SK-N-DZ (cell line): ENCODE measurements around the gene FOXD2.

Experiments used
- DNase-seq: peaks from one replicate; pipeline ENCODE4 v3.0.0-alpha.2; 2015; ENCODE audit warnings: low spot score

The FOXD2 gene

GRCh38 chr1:47417170-47418044 lies 20.4 kb upstream of the FOXD2 start:
- no peak for DNase-seq

- no peak for DNase-seq
Measured at GRCh38 chr1:47418122-47418521, 19.7 kb upstream of the FOXD2 start.

GRCh38 chr1:47418681-47419325 lies 19.0 kb upstream of the FOXD2 start:
- no peak for DNase-seq

- no peak for DNase-seq
Measured at GRCh38 chr1:47420547-47420946, 17.3 kb upstream of the FOXD2 start.

- no peak for DNase-seq
Measured at GRCh38 chr1:47423872-47424271, 14.0 kb upstream of the FOXD2 start.

GRCh38 chr1:47424336-47424982 lies 13.4 kb upstream of the FOXD2 start:
- peak; percentile 38 for DNase-seq

GRCh38 chr1:47431534-47431933 lies 6.3 kb upstream of the FOXD2 start:
- DNase-seq, result no peak

GRCh38 chr1:47432071-47433036 lies 5.5 kb upstream of the FOXD2 start:
- DNase-seq, result peak; percentile 61

GRCh38 chr1:47433037-47433421 lies 4.8 kb upstream of the FOXD2 start:
- no peak for DNase-seq

GRCh38 chr1:47433477-47434050 lies 4.3 kb upstream of the FOXD2 start:
- no peak for DNase-seq

- DNase-seq, result peak; percentile 33
Measured at GRCh38 chr1:47434051-47434842, 3.6 kb upstream of the FOXD2 start.

- DNase-seq, result no peak
Measured at GRCh38 chr1:47435506-47436303, 2.1 kb upstream of the FOXD2 start.

- DNase-seq, result peak; percentile 52
Measured at GRCh38 chr1:47436304-47436978, 1.4 kb upstream of the FOXD2 start.

GRCh38 chr1:47436979-47437446 lies 831 bp upstream of the FOXD2 start:
- DNase-seq, result no peak

- DNase-seq, result no peak
Measured at GRCh38 chr1:47438165-47439016, 547 bp downstream of the FOXD2 start.

GRCh38 chr1:47439017-47439818 lies 1.4 kb downstream of the FOXD2 start:
- no peak for DNase-seq
